ENCODE data around the gene VPS39.

GRCh38 chr15:42130246-42130986, 77.7 kb downstream of the VPS39 start:
- TF ChIP-seq, protein P1, sequence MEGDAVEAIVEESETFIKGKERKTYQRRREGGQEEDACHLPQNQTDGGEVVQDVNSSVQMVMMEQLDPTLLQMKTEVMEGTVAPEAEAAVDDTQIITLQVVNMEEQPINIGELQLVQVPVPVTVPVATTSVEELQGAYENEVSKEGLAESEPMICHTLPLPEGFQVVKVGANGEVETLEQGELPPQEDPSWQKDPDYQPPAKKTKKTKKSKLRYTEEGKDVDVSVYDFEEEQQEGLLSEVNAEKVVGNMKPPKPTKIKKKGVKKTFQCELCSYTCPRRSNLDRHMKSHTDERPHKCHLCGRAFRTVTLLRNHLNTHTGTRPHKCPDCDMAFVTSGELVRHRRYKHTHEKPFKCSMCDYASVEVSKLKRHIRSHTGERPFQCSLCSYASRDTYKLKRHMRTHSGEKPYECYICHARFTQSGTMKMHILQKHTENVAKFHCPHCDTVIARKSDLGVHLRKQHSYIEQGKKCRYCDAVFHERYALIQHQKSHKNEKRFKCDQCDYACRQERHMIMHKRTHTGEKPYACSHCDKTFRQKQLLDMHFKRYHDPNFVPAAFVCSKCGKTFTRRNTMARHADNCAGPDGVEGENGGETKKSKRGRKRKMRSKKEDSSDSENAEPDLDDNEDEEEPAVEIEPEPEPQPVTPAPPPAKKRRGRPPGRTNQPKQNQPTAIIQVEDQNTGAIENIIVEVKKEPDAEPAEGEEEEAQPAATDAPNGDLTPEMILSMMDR (conservative IDR thresholded peaks at IDR 0.05; ENCODE audit: low read length): no peak
- no peak for TF ChIP-seq EZH2phosphoT487 (IDR thresholded peaks at IDR 0.05; ENCODE audit: borderline replicate concordance)

Data from Loucy (cell line).